Measurements from ENCODE around the gene MTFR1L.

DNA sequence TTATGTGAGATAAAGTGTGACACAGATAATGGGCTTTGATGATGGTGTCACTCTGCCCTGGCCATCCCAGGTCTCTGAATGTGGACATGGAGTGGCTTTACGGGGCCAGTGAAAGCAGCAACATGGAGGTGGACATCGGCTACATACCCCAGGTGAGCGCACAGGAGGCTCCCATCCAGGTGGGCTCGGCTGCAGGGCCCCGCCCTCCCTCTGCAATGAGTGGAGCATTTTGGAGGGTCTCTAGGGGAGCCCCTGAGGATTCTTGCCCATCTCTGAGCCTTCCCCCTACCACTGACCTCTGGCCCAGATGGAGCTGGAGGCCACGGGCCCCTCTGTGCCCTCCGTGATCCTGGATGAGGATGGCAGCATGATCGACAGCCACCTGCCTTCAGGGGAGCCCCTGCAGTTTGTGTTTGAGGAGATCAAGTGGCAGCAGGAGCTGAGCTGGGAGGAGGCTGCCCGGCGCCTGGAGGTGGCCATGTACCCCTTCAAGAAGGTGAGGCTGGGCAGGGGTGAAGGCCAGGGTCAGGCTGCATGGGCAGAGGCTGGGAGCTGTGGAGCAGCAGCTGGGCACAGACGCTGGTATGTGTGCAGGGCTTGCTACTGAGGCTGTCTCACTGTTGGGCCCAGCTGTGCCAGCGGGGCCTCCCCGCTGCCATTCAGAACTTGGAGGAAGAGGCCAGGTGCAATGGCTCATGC, 8.2 kb upstream of the MTFR1L start:
- TF ChIP-seq POLR2AphosphoS5 (IDR thresholded peaks at IDR 0.05; ENCODE audit: insufficient read depth in 1 of 2, low read depth in 1 of 2) = no peak
- TF ChIP-seq, protein P1, sequence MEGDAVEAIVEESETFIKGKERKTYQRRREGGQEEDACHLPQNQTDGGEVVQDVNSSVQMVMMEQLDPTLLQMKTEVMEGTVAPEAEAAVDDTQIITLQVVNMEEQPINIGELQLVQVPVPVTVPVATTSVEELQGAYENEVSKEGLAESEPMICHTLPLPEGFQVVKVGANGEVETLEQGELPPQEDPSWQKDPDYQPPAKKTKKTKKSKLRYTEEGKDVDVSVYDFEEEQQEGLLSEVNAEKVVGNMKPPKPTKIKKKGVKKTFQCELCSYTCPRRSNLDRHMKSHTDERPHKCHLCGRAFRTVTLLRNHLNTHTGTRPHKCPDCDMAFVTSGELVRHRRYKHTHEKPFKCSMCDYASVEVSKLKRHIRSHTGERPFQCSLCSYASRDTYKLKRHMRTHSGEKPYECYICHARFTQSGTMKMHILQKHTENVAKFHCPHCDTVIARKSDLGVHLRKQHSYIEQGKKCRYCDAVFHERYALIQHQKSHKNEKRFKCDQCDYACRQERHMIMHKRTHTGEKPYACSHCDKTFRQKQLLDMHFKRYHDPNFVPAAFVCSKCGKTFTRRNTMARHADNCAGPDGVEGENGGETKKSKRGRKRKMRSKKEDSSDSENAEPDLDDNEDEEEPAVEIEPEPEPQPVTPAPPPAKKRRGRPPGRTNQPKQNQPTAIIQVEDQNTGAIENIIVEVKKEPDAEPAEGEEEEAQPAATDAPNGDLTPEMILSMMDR (IDR thresholded peaks at IDR 0.05) = no peak

Measured in vagina (tissue), 2 donors.